Mesothelial cell of epicardium (in vitro differentiated cells): ENCODE data around the gene TRMT13. TPM values are rescaled to one million over a fixed set of nuclear protein-coding genes. Genes with fewer than 3 reads are reported as not detected.

Source experiments
- DNase-seq, 2 experiments: peaks; one replicate each; pipeline ENCODE4 v3.0.0; 2021; ENCODE audit warnings: low spot score in 2 of 2; ENCODE audit not compliant: unreplicated experiment in 2 of 2
- H3K27ac Mint-ChIP-seq: 2 replicates; pipeline ENCODE4 v1.8.0; 2021; ENCODE audit warnings: mixed read lengths
- H3K27me3 Mint-ChIP-seq: 2 replicates; pipeline ENCODE4 v1.8.0; 2021; ENCODE audit warnings: low read depth, mixed read lengths
- H3K36me3 Mint-ChIP-seq: 2 replicates; pipeline ENCODE4 v1.8.0; 2021; ENCODE audit warnings: mixed read lengths
- H3K4me1 Mint-ChIP-seq: 2 replicates; pipeline ENCODE4 v1.8.0; 2021; ENCODE audit warnings: mixed read lengths
- H3K4me3 Mint-ChIP-seq: 2 replicates; pipeline ENCODE4 v1.8.0; 2021; ENCODE audit warnings: mild to moderate bottlenecking, moderate library complexity, mixed read lengths
- H3K9me3 Mint-ChIP-seq: 2 replicates; pipeline ENCODE4 v1.8.0; 2021; ENCODE audit warnings: mixed read lengths
- total RNA-seq: library from RNA; stranded (reverse); gene quantifications from 3 replicates; pipeline ENCODE4 v1.2.1, GENCODE V29; 2021
- TF ChIP-seq, protein P1 (sequence below): fragments of 200-600 bp; sonication (generic); IDR thresholded peaks from one replicate; pipeline ENCODE4 v1.5.0; 2021; ENCODE audit warnings: antibody characterized with exemption; ENCODE audit not compliant: unreplicated experiment

TRMT13 gene, protein sequence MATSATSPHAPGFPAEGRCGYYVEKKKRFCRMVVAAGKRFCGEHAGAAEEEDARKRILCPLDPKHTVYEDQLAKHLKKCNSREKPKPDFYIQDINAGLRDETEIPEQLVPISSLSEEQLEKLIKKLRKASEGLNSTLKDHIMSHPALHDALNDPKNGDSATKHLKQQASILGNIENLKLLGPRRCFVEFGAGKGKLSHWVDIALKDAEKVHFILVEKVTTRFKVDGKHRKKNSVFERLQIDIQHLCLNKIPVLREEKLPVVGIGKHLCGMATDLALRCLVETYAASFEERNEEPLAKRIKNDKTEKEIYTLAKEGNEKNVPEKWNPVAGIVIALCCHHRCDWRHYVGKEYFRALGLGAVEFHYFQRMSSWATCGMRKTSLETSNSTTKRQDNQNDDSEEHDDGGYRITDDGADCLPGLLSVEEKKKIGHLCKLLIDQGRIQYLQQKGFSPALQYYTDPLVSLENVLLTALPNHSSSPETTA
- total RNA-seq: 24.7 to 28.5 TPM (median 28.5 TPM) in 3 replicates

DNA sequence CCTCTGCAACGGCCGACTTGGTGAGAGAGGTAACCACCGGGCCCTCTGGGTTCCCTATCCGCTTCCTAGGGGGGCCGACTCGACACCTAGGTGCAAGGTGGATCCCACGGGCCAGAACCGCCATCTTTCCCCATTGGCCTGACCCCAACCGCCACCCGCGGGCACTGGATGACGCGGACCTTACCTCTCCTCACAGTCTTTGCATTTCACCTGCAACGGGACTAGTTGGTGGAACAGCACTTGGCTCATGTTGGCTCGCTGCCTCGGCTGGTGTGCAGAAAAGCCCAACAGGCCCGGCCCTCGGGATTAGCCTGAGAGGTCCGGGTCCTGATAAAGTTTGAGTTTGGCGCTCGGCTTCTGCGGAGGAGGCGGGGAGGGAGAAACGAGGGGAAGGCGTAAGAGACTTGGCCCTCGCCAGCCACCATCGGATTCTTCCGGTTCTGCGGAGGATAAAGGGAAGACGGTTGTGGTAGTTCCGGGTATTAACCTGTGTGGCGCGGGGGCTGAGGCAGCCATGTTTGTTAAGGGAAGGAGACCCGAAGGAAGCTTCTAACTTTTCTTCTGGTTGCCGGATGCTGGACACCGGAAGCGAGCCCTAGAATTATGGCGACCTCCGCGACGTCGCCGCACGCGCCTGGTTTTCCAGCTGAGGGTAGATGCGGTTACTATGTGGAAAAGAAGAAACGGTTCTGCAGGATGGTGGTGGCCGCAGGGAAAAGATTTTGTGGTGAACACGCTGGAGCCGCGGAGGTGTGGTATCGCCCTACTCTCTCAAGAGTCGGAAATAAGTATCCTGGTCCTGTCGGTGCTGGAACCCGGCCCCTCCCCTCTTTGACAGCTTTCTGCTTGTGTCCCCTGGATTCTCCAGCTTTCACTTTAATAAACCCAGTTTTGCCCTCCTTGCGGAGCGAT is at the start of gene TRMT13, which contains the start of gene SASS6:
TSS of gene TRMT13 (plus strand) at position 598 of the 912 bp plus-strand sequence. CDS start at position 604, 6 bp downstream.
TSS of gene SASS6 (minus strand) at position 365 of the 912 bp plus-strand sequence. CDS start at position 249, 116 bp downstream.
- Mint-ChIP-seq H3K27me3 (no peaks in the 10 kb centered on the region), H3K36me3 (peaks cover 6% of the 10 kb centered on the region), H3K27ac (peak within 1 kb of the TSS; percentile 100), H3K9me3 (no peaks in the 10 kb centered on the region), H3K4me1 (peaks cover 28% of the 10 kb centered on the region), H3K4me3 (peak within 1 kb of the TSS; percentile 100)
- TF ChIP-seq, protein P1, sequence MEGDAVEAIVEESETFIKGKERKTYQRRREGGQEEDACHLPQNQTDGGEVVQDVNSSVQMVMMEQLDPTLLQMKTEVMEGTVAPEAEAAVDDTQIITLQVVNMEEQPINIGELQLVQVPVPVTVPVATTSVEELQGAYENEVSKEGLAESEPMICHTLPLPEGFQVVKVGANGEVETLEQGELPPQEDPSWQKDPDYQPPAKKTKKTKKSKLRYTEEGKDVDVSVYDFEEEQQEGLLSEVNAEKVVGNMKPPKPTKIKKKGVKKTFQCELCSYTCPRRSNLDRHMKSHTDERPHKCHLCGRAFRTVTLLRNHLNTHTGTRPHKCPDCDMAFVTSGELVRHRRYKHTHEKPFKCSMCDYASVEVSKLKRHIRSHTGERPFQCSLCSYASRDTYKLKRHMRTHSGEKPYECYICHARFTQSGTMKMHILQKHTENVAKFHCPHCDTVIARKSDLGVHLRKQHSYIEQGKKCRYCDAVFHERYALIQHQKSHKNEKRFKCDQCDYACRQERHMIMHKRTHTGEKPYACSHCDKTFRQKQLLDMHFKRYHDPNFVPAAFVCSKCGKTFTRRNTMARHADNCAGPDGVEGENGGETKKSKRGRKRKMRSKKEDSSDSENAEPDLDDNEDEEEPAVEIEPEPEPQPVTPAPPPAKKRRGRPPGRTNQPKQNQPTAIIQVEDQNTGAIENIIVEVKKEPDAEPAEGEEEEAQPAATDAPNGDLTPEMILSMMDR: no peak
- DNase-seq: peak; percentile 86 to 89

DNA sequence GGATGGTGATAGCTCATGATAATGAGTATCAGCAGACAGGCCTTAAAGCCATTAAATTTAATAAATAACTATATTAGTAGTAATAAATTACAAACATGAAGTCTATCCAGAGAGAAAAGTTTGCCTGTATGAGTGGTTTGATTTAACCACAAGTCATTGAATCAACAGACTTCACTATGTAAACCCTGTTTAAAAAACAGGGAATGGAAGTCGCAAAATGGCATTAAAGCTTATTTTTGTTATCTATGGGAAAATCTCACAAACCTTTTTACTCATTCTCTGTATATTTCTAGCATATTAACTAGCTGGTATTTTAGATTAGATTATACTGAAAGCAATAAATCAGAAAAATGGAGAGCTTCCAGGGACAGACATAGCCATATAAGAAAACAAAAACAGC is 45.6 kb upstream of the TRMT13 start:
- no peaks in the 10 kb centered on the region for H3K27me3 Mint-ChIP-seq
- H3K4me3 Mint-ChIP-seq: no peak overlapping the region
- peak overlapping the region; percentile 64 for H3K27ac Mint-ChIP-seq
- TF ChIP-seq, protein P1: no peak
- H3K36me3 Mint-ChIP-seq: peaks cover 18% of the 10 kb centered on the region
- peaks cover 6% of the 10 kb centered on the region for H3K9me3 Mint-ChIP-seq
- H3K4me1 Mint-ChIP-seq: peaks cover 8% of the 10 kb centered on the region
- no peak for DNase-seq

DNA sequence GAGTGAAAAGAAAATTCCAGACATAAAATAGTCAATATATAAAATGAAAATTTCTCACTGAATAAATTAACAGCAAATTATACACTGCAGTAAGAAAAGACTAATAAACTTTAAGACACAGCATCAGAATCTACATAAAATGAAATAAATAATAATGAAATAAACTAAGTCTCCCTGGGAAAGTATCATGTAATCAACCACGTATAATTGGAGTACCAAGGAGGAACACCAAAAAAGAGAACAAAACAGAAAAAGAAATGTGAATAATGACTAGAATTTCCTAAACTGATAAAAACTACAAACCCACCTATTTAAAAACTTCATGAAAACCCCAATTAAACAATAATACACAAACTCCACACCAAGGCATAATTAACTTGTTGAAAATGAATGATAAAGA is 43.9 kb upstream of the TRMT13 start:
- H3K27me3 Mint-ChIP-seq: no peaks in the 10 kb centered on the region
- no peak overlapping the region for H3K27ac Mint-ChIP-seq
- no peak overlapping the region for H3K4me3 Mint-ChIP-seq
- peaks cover 6% of the 10 kb centered on the region for H3K9me3 Mint-ChIP-seq
- TF ChIP-seq, protein P1: no peak
- peaks cover 8% of the 10 kb centered on the region for H3K4me1 Mint-ChIP-seq
- peaks cover 26% of the 10 kb centered on the region for H3K36me3 Mint-ChIP-seq
- no peak for DNase-seq

DNA sequence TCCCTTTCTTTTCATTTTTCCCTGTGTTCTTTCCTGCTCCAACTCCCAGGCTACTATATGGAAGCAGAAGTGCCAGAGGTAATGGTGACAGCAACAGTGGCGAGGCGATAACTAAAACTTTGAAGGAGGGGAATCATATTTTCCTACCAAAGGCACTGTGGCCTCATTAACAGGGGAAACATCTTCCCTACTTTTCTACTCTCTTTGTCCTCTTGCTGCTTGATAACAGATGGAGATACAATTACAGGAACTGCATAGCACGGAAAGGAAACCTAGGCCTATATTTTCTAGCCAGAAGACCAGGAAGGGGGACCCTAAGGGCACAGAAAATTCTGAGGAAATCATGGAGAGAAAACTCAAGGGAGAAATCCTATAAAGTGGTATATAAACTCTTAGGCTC is 42.5 kb upstream of the TRMT13 start:
- TF ChIP-seq, protein P1: no peak
- peaks cover 6% of the 10 kb centered on the region for H3K9me3 Mint-ChIP-seq
- peaks cover 32% of the 10 kb centered on the region for H3K36me3 Mint-ChIP-seq
- H3K27ac Mint-ChIP-seq: no peak overlapping the region
- no peak overlapping the region for H3K4me3 Mint-ChIP-seq
- no peak for DNase-seq
- no peaks in the 10 kb centered on the region for H3K27me3 Mint-ChIP-seq
- H3K4me1 Mint-ChIP-seq: peaks cover 8% of the 10 kb centered on the region

DNA sequence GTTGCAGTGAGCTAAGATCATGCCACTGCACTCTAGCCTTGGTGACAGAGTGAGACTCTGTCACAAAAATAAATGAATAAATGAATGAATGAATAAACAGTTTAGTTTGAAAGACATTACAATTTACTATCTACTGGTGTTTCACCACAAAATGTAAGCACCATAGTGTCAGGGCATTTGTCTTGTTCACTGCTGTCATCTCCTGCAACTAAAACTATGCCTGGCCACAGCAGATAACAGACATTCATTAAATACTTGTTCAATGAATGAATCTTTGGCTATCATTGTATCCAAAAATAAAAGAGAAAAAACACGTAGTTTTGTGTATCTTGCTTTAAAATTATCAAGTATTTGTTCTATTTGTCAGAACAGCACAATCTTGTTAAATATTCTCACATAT is 32.8 kb upstream of the TRMT13 start:
- DNase-seq: no peak
- Mint-ChIP-seq H3K9me3 (peaks cover 6% of the 10 kb centered on the region), H3K36me3 (peaks cover 30% of the 10 kb centered on the region), H3K27me3 (no peaks in the 10 kb centered on the region), H3K4me1 (no peaks in the 10 kb centered on the region), H3K4me3 (no peak overlapping the region), H3K27ac (no peak overlapping the region)
- TF ChIP-seq, protein P1: no peak
